GM10266 (cell line): ENCODE measurements around the gene GALNT14.

Source experiments
- DNase-seq: peaks from one replicate; pipeline ENCODE4 v3.0.0; 2012; ENCODE audit errors: extremely low spot score
- CTCF ChIP-seq: IDR thresholded peaks from 2 replicates; pipeline ENCODE4 v1.5.1; 2012; ENCODE audit warnings: mild to moderate bottlenecking, low read depth; ENCODE audit not compliant: control insufficient read depth, insufficient read depth; ENCODE audit errors: missing control alignments

GALNT14 gene

DNA sequence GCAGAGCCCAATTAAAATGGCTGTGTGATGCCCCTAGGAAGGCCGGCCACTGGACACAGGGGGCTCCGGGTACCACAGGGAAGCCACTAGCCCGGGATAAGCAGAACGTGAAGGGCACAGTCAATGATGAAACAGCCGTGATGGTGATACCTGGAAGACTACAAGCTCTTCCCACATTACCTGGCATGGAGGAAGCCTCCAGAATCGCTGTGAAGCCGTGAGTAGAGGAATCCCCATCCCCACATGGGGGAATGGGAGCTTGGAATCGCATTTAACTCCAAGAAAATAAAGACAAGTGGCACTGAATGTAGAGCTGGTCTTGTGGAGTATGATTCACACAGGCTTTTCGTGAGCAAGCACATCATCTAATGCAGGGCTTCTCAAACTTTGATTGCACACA, 16.1 kb downstream of the GALNT14 start:
- DNase-seq, result no peak
- TF ChIP-seq CTCF, result no peak

DNA sequence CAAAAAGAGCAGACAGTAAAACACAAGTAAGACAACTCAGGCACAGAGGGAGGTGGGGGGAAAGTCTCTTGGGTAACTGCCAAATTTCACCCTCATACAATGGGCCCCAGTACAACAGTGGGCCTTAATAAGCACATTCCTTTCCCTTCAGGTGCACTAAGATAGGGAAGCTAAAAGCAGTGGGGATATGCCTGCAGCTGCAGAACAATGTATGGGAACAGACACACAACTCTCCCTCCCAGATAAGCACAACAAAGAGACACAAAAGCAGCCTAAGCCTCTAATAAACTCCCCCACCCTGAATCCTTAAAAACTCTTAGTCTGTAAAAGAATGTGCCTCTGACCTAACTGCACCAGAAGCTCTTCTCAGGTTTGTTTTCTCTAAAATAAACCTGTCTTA, 24.5 kb downstream of the GALNT14 start:
- DNase-seq, result no peak
- TF ChIP-seq CTCF, result no peak

GRCh38 chr2:31112544-31112943, 25.7 kb downstream of the GALNT14 start:
- DNase-seq, result no peak
- no peak for TF ChIP-seq CTCF

DNA sequence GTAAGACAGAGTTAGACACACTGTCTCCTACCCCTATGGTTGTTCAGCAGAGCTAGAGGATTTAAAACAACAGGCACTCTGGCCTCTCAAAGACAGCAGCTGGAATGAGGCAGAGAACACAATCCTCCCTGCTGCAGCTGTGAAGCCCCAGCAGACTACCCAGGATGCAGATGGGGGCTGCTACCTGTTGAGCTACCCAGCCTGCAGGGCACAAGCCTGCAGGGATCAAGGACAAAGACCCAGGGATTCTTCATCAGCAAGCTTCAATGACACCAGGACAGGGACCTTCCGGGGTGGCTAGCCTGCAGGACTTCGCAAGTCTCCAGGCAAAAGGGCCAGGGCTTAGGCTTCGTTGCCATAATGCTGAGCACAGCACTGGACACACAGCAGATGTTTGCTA, 27.2 kb downstream of the GALNT14 start:
- TF ChIP-seq CTCF, result no peak
- DNase-seq, result no peak

DNA sequence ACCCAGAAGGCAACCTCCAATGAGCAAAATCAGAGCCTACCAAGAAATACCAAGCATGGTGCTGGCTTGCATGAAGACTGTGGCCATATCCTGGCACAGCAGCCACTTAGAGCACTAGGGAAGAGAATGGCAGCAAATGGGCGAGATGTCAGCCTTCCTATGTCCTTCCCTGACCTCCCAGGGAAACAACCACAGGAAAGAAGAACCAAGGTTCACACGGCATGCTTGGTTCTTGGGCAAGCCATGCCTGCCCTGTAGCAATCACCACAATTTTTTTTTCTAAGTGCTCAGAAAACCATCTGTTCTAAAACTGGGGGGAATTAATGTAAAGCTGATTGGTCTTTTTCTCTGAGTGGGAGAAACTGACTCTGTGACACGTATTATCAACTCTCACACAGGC, 27.8 kb downstream of the GALNT14 start:
- TF ChIP-seq CTCF, result no peak
- no peak for DNase-seq

- no peak for DNase-seq
- no peak for TF ChIP-seq CTCF
Measured at GRCh38 chr2:31109633-31110192, 28.5 kb downstream of the GALNT14 start.

DNA sequence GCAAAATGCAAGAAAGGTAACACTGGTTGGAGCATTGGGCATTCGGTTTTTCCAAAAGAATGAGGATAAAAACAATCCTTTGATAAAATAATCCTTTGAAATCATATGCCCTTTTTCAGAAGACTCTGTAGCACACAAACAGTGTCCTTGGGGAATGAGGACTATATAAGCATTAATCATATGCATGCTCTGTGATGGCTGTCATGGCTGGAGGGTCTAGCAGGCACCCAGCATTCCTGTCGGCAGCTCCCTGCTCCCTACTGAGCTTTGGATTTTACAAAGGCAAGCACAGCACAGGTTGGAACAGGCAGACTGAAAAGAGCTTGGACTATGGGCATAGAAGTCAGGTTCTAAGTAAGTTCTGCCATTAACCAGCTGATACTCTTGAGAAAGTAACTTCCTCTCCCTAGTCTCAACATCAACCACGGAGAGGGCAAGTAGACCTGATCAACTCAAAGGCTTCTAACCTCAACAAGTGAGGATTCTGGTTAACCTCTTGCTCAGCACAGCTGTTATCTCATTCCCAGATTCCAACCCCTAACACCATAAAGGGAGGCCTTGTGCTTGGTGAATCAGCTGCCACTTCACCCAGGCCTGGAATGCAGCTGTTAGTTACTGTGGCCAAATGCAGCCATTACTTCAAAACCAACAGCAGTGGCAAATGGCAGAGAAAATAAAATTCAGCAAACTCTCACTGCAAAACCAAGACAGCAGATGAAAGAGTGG, 29.5 kb downstream of the GALNT14 start:
- no peak for DNase-seq
- TF ChIP-seq CTCF, result no peak
